ENCODE measurements around the gene UBAC2. TPM values are rescaled to one million over a fixed set of nuclear protein-coding genes. Genes with fewer than 3 reads are reported as not detected.

Gene UBAC2
- total and polyA plus RNA-seq, 9 donors: 38.7 to 87.5 (median 48.0) TPM

GRCh38 chr13:99256283-99256682 lies 55.6 kb downstream of the UBAC2 start:
- TF ChIP-seq EP300 (IDR thresholded peaks at IDR 0.05): no peak
- TF ChIP-seq POLR2A (IDR thresholded peaks at IDR 0.05): no peak
- TF ChIP-seq CTCF (IDR thresholded peaks at IDR 0.05): no peak
- Histone ChIP-seq H3K4me1 (ENCODE audit: insufficient read depth) (no peaks in the 10 kb centered on the region), H3K36me3 (no peaks in the 10 kb centered on the region), H3K27me3 (no peaks in the 10 kb centered on the region), H3K4me3 (no peak overlapping the region), H3K9me3 (no peaks in the 10 kb centered on the region), H3K27ac (no peak overlapping the region)
- intact Hi-C loops (cut with DNase I): no loop called here
- DNase-seq: no peak
- 89 to 92% (median 91%) methylated on average over 2 of the region's 2 CpGs for WGBS, 3 donors

DNA sequence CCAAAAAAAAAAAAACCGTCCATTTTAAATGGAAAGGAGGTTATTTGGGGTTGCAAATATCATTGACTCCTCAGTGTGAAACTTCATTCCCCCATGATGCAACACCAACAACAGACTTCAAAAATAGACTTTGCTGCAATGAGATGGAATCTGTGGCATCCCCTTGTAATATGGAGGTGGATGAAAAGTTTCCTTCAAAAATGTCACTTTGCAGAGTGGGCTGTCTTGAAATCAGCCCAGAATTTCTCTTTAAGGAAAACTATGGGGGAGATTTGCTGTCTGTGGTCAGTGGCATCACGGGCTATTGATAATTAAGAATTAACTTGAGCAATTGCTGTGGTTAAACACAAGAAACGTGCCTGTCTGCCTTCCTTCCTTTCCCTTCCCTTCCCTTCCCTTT lies 56.1 kb downstream of the UBAC2 start:
- DNase-seq: no peak
- no peaks in the 10 kb centered on the region for H3K4me1 ChIP-seq (ENCODE audit: insufficient read depth)
- no peak for TF ChIP-seq POLR2A (IDR thresholded peaks at IDR 0.05)
- TF ChIP-seq EP300 (IDR thresholded peaks at IDR 0.05): no peak
- TF ChIP-seq CTCF (IDR thresholded peaks at IDR 0.05): no peak
- no peak overlapping the region for H3K27ac ChIP-seq
- WGBS, 3 donors: 82 to 91% (median 84%) methylated on average over 3 of the region's 3 CpGs
- H3K36me3 ChIP-seq: no peaks in the 10 kb centered on the region
- intact Hi-C loops (cut with DNase I): no loop called here
- H3K27me3 ChIP-seq: no peaks in the 10 kb centered on the region
- no peaks in the 10 kb centered on the region for H3K9me3 ChIP-seq
- H3K4me3 ChIP-seq: no peak overlapping the region

DNA sequence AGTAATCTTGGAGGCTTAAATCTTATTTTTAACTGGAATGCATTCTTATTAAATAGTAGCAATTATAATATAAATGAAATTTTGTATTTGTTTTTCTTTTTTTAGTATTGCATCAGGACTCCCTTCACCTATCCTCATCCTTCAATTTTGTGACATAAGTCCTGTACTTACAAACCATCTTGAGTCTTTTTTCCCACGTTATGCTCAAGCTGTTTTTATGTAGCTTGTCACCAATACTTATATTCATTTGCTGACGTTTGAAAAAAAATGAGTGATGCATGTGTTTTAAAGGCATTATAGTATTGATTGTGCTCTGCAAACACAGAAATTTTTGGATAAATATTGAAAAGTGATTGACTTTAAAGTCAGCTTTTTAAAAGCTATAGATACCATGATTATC lies 56.6 kb downstream of the UBAC2 start:
- H3K27ac ChIP-seq: no peak overlapping the region
- intact Hi-C loops (cut with DNase I): no loop called here

GRCh38 chr13:99258210-99258860 lies 57.7 kb downstream of the UBAC2 start, which contains the start of gene GPR18:
Gene GPR18 (minus strand): TSS chr13:99258379. CDS start chr13:99255872, 2,507 bp downstream.
- no peak for DNase-seq
- Histone ChIP-seq H3K27me3 (no peaks in the 10 kb centered on the region), H3K27ac (no peak within 1 kb of the TSS), H3K4me1 (ENCODE audit: insufficient read depth) (no peaks in the 10 kb centered on the region), H3K36me3 (no peaks in the 10 kb centered on the region), H3K4me3 (no peak within 1 kb of the TSS), H3K9me3 (no peaks in the 10 kb centered on the region)
- intact Hi-C loops (cut with DNase I): no loop called here
- no peak for TF ChIP-seq POLR2A (IDR thresholded peaks at IDR 0.05)
- TF ChIP-seq EP300 (IDR thresholded peaks at IDR 0.05): no peak
- no peak for TF ChIP-seq CTCF (IDR thresholded peaks at IDR 0.05)
- 89 to 91% (median 91%) methylated on average over 4 of the region's 4 CpGs for WGBS, 3 donors

More for the DNA sequence above, 56.6 kb downstream of the UBAC2 start:
- TF ChIP-seq CTCF (IDR thresholded peaks at IDR 0.05): no peak
- no peak for TF ChIP-seq EP300 (IDR thresholded peaks at IDR 0.05)
- TF ChIP-seq POLR2A (IDR thresholded peaks at IDR 0.05): no peak
- Histone ChIP-seq H3K27me3 (no peaks in the 10 kb centered on the region), H3K4me3 (no peak overlapping the region), H3K4me1 (ENCODE audit: insufficient read depth) (no peaks in the 10 kb centered on the region), H3K36me3 (no peaks in the 10 kb centered on the region), H3K9me3 (no peaks in the 10 kb centered on the region)
- DNase-seq: no peak
- WGBS, 3 donors: 91 to 96% (median 94%) methylated on average over 2 of the region's 2 CpGs
